GM12874 (cell line): ENCODE measurements around the gene TRPV6.

Source experiments
- CTCF ChIP-seq: IDR thresholded peaks from 2 replicates; pipeline ENCODE4 v1.5.1; 2011; ENCODE audit warnings: low read depth, mild to moderate bottlenecking, control low read depth, low read length, moderate library complexity; ENCODE audit not compliant: insufficient read depth

TRPV6 gene

GRCh38 chr7:142867097-142867378 is 18.5 kb downstream of the TRPV6 start:
- no peak for TF ChIP-seq CTCF

- peak; percentile 51 for TF ChIP-seq CTCF
Observed at GRCh38 chr7:142866361-142867096, 19.0 kb downstream of the TRPV6 start.

GRCh38 chr7:142865766-142866165 is 19.8 kb downstream of the TRPV6 start:
- TF ChIP-seq CTCF: no peak

GRCh38 chr7:142864980-142865747 is 20.4 kb downstream of the TRPV6 start:
- no peak for TF ChIP-seq CTCF

GRCh38 chr7:142863891-142864685 is 21.5 kb downstream of the TRPV6 start:
- no peak for TF ChIP-seq CTCF

- no peak for TF ChIP-seq CTCF
Observed at GRCh38 chr7:142862786-142863400, 22.7 kb downstream of the TRPV6 start.

GRCh38 chr7:142862351-142862750 is 23.2 kb downstream of the TRPV6 start:
- no peak for TF ChIP-seq CTCF
